NCI-H2196 treated with DMSO at 0.1 percent for 48 hours (cell line): ENCODE results near the gene NUB1.

Experiments used
- DNase-seq: peaks from one replicate; lab custom pipeline; 2025; ENCODE audit not compliant: unreplicated experiment; lab: John Stamatoyannopoulos, UW

Gene NUB1

DNA sequence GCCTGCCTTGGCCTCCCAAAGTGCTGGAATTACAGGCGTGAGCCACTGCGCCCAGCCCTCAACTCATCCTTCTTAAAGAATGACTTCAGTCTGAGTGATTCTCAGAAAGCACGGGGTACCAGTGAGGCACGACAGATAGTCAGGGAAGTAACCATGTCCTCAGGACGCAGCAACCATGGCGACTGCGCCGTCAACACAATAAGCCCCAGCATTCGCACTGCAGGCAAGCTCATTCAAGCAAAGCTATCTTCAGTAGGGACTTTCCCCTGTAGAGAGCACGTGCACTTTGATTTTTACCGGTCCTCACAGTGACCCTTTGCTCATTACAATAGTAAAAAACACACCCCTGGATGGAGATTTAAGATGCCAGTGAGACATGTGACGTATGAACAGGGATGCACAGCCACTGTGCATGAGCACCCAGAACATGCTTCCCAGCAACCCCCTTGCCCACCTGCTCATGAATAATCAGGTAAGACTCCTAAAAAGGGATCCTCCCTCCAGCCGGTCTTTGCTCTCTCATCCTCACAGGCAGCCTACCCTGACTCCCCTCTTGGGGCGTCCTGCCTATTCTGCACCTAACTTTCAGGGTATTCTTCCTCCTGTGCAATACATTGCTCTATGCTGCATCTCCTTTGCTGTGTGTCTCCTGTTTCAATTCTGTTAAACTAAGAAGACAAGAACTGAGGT lies 59.2 kb downstream of the NUB1 start:
- no peak for DNase-seq

DNA sequence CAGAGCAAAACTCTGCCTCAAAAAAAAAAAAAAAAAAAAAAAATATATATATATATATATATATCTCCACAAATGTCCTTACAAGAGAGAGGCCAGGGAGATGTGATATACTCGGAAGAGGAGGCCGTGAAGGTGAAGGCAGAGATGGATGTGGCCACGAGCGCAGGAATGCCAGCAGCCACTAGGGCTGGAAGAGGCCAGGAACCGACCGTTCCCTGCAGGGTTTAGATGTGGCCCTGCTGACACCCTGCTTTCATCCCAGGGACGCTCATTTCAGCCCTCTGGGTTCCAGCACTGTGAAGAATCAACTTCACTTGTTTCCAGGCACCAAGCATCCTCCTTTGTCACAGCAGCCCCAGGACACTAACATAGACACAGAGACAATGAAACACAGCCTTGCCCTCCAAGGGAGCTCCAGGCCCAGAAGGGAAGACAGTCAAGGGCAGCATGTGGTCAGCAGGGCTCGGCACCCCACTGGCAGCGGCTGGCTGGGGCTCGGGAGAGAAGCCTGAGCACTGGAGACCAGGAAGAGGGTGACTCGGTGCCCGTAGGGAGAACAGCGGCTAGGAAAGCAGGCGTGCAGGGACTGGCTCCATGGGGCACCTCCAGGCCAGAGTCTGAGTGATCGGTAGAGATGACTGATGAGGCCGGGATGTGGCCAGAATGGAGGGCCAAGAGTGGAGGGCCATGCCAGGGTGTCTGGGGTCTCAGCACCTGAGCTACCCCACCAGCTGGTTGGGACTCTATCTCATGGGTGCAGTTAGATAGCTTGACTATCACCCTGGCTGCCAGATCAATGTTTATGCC lies 60.6 kb downstream of the NUB1 start:
- no peak for DNase-seq

- no peak for DNase-seq
Measured at GRCh38 chr7:151403764-151404163, 62.2 kb downstream of the NUB1 start.

DNA sequence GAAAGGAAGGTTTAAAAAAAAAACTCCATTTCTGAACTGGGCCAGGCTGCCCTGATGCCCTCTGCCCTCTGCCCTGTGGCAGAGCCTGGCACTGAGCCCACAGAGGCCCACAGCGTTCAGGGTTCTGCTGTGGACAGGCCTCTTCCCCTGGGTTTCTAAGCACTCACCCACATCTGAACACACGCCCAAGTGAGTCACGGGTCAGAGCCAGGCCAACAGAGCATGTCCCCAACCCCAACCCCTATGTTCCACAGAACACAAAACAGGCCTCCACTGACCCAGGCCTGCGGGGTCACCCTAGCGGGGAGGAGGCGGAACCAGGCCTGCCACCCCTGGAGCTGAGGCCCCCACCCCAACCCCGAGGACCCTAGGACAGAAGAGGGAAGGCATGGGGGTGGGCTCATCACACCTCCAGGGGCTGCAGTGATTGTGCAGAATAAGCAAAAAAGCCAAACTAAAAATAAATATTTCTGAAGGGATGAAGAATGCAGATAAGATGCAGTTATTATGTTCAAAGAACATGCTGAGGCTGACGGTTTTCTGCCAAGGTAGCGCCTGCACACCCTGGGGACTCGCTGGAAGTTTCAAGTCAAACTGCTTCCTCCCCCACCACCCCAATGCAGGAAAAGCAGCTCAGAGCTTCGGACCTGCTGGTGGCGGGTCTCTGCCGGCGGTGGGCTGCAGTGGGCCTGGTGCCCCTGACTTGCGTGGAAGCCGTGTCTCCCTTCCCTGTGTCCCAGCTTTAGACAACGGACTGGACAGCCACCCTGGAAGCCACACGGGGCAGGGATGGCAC lies 62.8 kb downstream of the NUB1 start:
- no peak for DNase-seq

GRCh38 chr7:151405056-151405455 lies 63.4 kb downstream of the NUB1 start:
- no peak for DNase-seq

GRCh38 chr7:151405588-151405987 lies 64.0 kb downstream of the NUB1 start:
- DNase-seq, result no peak

- no peak for DNase-seq
Measured at GRCh38 chr7:151406051-151406875, 64.7 kb downstream of the NUB1 start.

- DNase-seq, result no peak
Measured at GRCh38 chr7:151406886-151407583, 65.4 kb downstream of the NUB1 start.

DNA sequence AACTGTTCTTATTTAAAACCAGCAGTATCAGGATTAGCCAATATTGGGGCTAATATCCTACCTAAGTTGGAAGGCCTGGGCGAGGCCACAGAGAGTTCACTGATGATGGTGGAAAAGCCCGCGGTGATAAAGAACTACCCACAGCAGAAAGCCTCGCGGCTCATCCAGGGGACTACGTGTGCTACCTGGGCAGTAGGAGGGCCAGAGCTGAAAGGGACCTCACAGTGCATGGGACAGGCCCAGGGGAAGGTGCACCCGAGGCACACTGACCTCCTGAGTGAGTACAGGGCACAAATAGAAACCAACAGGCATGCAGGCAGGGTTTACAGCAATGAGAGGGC lies 66.9 kb downstream of the NUB1 start:
- DNase-seq, result no peak

- DNase-seq, result no peak
Measured at GRCh38 chr7:151408839-151409666, 67.4 kb downstream of the NUB1 start.

- no peak for DNase-seq
Measured at GRCh38 chr7:151409667-151410404, 68.2 kb downstream of the NUB1 start, which contains the start of gene WDR86. Gene WDR86 (minus strand): TSS chr7:151410038. CDS start chr7:151409589, 449 bp downstream.

GRCh38 chr7:151410405-151411390 lies 69.1 kb downstream of the NUB1 start:
- DNase-seq, result no peak

DNA sequence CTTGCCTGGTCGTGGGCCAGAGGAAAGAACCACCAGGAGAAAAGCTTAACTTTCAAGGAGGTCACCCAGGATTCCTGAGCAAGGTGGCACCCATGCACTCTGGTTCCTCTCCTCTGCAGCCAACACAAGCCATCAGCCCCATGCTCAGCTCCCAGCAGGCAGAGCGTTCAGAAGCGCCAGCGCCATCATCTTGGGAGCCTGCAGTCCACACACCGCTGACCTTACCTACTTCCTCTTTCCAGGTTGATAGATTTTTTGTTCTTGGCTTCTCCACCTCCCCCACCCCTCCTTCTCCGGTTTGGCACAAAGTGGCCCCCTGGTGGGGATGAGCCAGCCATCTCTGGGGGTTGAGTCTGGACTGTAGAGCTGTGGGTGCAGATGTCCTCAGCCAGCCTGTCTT lies 69.9 kb downstream of the NUB1 start:
- DNase-seq, result no peak

DNA sequence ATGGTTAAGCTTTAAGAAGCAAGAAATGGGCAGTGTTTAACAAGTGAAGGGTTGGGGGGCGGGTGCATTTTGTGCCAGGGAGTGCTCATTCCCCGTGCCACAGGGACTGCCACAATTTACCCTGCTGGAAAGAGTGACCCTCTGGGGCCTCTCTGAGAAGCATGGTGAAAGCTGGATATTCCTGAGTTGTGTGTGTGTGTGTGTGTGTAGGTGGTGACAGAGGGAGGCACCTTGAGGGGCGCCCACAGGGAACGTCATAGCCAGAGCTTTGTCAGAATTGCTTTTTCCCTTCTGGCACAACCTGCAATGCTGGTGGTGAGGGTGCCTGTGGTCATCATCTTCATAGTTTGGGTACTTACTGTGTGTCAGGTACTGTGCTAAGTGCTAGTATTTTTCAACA lies 70.7 kb downstream of the NUB1 start:
- DNase-seq, result no peak

- no peak for DNase-seq
Measured at GRCh38 chr7:151413241-151413640, 71.6 kb downstream of the NUB1 start.

DNA sequence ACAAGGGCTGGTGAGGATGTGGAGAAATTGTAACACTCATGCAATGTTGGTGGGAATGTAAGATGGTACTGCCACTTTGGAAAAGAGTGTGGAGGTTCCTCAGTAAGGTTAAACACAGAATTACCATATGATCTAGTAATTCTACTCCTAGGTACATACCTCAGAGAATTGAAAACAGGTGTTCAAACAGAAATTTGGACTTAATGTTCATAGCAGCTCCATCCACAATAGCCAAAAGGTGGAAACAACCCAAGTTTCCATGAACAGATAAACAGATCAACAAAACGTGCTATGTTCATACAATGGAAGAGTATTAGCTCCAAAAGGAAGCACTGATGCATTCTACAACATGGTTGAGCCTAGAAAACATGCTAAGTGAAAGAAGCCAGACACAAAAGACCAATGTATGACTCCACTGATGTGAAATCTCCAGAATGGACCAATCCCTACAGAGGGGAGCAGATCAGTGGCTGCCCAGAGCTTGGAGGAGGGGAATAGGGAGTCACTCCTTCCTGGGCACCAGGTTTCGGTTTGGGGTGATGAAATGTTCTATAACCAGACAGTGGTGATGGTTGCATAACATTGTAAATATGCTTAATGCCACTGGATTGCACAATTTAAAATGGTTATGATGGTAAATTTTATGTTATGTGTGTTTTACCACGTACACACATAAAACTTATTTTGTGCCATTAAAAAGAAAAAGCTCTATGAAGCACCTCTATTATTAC lies 73.9 kb downstream of the NUB1 start:
- peak; percentile 44 for DNase-seq
